ENCODE measurements around the gene TBC1D14.

DNA sequence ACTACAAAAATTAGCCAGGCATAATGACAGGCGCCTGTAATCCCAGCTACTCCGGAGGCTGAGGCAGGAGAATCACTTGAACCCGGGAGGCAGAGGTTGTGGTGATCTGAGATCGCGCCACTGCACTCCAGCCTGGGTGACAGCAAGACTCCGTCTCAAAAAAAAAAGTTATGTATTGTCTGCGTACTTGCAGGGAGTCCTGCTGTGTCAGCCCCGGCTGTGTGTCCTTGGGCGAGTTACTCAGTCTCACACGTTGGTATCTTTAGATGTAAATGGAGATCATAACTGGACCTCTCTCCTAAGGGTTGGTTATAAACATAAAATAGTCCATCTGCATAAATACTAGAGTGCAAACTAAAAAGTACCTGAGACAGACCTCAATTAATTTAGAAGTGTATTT lies 22.7 kb upstream of the TBC1D14 start:
- TF ChIP-seq CEBPB (IDR thresholded peaks at IDR 0.05; ENCODE audit: low read depth, low read length) (no peak), POLR2A (IDR thresholded peaks at IDR 0.05; ENCODE audit: low read depth, low read length) (no peak), MAZ (IDR thresholded peaks at IDR 0.05; ENCODE audit: borderline replicate concordance, low read depth, low read length) (no peak), SMC3 (IDR thresholded peaks at IDR 0.05; ENCODE audit: low read depth, low read length) (no peak), RAD21 (IDR thresholded peaks at IDR 0.05; ENCODE audit: low read length) (no peak), RFX5 (IDR thresholded peaks at IDR 0.05; ENCODE audit: low read depth, low read length) (no peak)
- TF ChIP-seq, protein P1, sequence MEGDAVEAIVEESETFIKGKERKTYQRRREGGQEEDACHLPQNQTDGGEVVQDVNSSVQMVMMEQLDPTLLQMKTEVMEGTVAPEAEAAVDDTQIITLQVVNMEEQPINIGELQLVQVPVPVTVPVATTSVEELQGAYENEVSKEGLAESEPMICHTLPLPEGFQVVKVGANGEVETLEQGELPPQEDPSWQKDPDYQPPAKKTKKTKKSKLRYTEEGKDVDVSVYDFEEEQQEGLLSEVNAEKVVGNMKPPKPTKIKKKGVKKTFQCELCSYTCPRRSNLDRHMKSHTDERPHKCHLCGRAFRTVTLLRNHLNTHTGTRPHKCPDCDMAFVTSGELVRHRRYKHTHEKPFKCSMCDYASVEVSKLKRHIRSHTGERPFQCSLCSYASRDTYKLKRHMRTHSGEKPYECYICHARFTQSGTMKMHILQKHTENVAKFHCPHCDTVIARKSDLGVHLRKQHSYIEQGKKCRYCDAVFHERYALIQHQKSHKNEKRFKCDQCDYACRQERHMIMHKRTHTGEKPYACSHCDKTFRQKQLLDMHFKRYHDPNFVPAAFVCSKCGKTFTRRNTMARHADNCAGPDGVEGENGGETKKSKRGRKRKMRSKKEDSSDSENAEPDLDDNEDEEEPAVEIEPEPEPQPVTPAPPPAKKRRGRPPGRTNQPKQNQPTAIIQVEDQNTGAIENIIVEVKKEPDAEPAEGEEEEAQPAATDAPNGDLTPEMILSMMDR (conservative IDR thresholded peaks at IDR 0.05; ENCODE audit: low read depth, low read length): no peak
- TF ChIP-seq, protein P2, sequence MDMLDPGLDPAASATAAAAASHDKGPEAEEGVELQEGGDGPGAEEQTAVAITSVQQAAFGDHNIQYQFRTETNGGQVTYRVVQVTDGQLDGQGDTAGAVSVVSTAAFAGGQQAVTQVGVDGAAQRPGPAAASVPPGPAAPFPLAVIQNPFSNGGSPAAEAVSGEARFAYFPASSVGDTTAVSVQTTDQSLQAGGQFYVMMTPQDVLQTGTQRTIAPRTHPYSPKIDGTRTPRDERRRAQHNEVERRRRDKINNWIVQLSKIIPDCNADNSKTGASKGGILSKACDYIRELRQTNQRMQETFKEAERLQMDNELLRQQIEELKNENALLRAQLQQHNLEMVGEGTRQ (IDR thresholded peaks at IDR 0.05; ENCODE audit: low read depth, low read length): no peak
